ENCODE measurements around the gene YEATS2. TPM values are rescaled to one million over a fixed set of nuclear protein-coding genes. Genes with fewer than 3 reads are reported as not detected.

Gene YEATS2
- total and polyA plus RNA-seq, 7 donors = 1.8 to 8.9 (median 4.6) TPM

DNA sequence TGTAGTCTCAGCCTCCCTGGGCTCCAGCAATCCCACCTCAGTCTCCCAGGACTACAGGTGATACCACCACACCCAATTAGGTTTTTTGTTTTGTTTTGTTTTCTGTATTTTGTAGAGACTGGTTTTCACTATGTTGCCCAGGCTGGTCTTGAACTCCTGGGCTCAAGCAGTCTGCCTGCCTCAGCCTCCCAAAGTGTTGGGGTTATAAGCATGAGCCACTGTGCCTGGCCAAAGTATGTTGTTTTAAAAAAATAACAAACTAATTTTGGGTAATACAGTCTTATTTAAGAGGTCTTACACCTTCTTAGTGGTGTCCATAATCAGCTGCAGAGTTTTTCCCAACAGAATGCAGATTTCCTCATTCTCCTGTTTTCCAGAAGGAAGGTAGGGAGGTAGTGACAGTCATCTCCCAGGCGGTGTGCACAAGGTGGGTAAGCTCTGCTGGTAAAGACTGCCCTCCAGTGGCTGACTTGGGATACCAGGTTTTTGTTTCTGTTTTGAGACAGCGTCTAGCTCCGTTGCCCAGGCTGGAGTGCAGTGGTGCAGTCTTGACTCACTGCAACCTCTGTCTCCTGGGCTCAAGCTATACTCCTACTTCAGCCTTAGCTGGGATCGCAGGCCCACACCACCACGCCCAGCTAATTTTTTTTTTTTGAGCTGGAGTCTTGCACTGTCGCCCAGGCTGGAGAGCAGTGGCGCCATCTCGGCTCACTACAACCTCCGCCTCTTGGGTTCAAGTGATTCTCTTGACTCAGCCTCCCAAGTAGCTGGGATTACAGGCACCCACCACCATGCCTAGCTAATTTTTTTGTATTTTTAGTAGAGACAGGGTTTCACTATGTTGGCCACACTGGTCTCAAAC lies 69.4 kb downstream of the YEATS2 start:
- peak; percentile 81 for TF ChIP-seq CTCF (IDR thresholded peaks at IDR 0.05)
- Histone ChIP-seq H3K27me3 (ENCODE audit: insufficient read depth in 3 of 3, low read length in 2 of 3) (no peaks in the 10 kb centered on the region), H3K27ac (no peak overlapping the region), H3K4me1 (peaks cover 4% of the 10 kb centered on the region), H3K36me3 (ENCODE audit: insufficient read depth in 1 of 2, low read depth in 1 of 2) (peaks cover 0 to 22% of the 10 kb centered on the region in 2 donors), H3K4me3 (no peak overlapping the region), H3K9me3 (no peaks in the 10 kb centered on the region)
- 60 to 67% (median 64%) methylated on average over 9 of the region's 9 CpGs for WGBS, 3 donors
- DNase-seq (peak; percentile 55 to 74), ATAC-seq (peak; percentile 82 to 94 (median 91))
- intact Hi-C loops (cut with DNase I) = loop anchor here (2.0 to 10.0 kb wide), 5 partner anchors 262 to 645 kb away; no protein-coding TSS in a partner anchor

DNA sequence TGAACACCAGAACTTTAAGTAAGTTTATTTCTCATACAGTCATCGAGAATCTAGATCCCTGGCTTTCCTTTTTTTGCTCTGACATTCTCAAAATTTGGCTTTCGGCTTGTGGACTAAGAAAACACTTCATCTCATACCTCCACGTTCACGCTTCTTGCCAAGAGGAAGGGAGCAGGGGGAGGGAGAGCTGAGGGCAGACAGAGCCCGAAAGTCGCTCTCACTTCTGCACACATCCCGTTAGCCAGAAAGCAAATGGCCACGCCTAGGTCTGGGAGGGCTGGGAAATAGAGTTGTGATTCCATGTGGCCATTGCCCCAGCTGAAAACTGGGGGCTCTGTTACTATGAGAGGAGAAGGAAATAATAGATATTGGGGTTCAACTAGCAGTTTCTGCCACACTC lies 70.5 kb downstream of the YEATS2 start:
- no peak for DNase-seq
- no peaks in the 10 kb centered on the region for H3K9me3 ChIP-seq
- ATAC-seq = no peak
- WGBS, 3 donors = 89 to 92% (median 90%) methylated on average over 8 of the region's 8 CpGs
- H3K4me1 ChIP-seq = peaks cover 4% of the 10 kb centered on the region
- H3K4me3 ChIP-seq = no peak overlapping the region
- H3K27me3 ChIP-seq (ENCODE audit: insufficient read depth in 3 of 3, low read length in 2 of 3) = no peaks in the 10 kb centered on the region
- intact Hi-C loops (cut with DNase I) = loop anchor here (5.0 to 10.0 kb wide), 3 partner anchors 263 to 646 kb away; no protein-coding TSS in a partner anchor
- no peak for TF ChIP-seq CTCF (IDR thresholded peaks at IDR 0.05)
- H3K27ac ChIP-seq = no peak overlapping the region
- peaks cover 0 to 21% of the 10 kb centered on the region in 2 donors for H3K36me3 ChIP-seq (ENCODE audit: insufficient read depth in 1 of 2, low read depth in 1 of 2)

DNA sequence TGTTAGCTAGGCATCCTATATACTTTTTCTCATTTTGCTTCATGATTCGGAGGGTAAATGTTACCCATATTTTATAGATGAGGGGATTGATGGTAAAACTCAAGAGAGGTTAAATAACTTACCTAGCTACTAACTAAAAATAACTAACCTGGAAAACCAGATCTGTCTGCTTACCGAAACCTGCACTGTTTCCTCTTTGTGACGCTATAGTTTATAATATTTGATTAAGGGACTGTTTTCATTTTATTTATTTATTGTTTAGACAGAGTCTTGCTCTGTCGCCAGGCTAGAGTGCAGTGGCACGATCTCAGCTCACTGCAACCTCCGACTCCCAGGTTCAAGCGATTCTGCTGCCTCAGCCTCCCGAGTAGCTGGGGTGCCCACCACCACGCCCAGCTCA lies 71.9 kb downstream of the YEATS2 start:
- Histone ChIP-seq H3K27ac (no peak overlapping the region), H3K4me1 (peaks cover 4% of the 10 kb centered on the region), H3K9me3 (no peaks in the 10 kb centered on the region), H3K4me3 (no peak overlapping the region), H3K27me3 (ENCODE audit: insufficient read depth in 3 of 3, low read length in 2 of 3) (no peaks in the 10 kb centered on the region), H3K36me3 (ENCODE audit: insufficient read depth in 1 of 2, low read depth in 1 of 2) (peaks cover 3 to 29% of the 10 kb centered on the region in 2 donors)
- WGBS, 3 donors = 82 to 90% (median 90%) methylated on average over 9 of the region's 9 CpGs
- intact Hi-C loops (cut with DNase I) = loop anchor here (5.0 to 10.0 kb wide), 3 partner anchors 265 to 647 kb away; no protein-coding TSS in a partner anchor
- TF ChIP-seq CTCF (IDR thresholded peaks at IDR 0.05) = no peak
- DNase-seq (no peak), ATAC-seq (no peak)

DNA sequence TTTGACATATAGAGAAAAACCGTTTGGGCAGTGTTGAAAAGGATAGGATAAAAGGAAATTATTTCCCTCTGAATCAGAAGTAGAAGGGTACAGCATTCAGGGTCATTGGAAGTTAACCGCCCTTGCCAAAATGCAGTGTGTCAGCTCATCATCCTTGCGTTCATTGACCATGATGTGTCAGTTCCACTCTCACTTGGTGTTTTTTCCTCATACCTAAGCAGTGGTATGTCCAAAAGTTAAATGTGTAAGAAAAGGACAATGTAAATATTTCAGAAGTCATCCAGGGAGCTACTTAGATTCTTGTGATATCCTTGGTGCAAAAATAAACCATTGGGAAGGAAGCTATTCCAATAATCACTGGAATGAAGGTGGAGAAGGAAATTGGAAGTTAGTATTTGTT lies 77.0 kb downstream of the YEATS2 start:
- DNase-seq (no peak), ATAC-seq (no peak)
- WGBS, 3 donors = 79 to 91% (median 89%) methylated on average over 3 of the region's 3 CpGs
- Histone ChIP-seq H3K4me3 (no peak overlapping the region), H3K27ac (no peak overlapping the region), H3K27me3 (ENCODE audit: insufficient read depth in 3 of 3, low read length in 2 of 3) (no peaks in the 10 kb centered on the region), H3K4me1 (peaks cover 11% of the 10 kb centered on the region), H3K9me3 (no peaks in the 10 kb centered on the region), H3K36me3 (ENCODE audit: insufficient read depth in 1 of 2, low read depth in 1 of 2) (peaks cover 3 to 59% of the 10 kb centered on the region in 2 donors)
- TF ChIP-seq CTCF (IDR thresholded peaks at IDR 0.05) = no peak
- intact Hi-C loops (cut with DNase I) = no loop called here
